Neutrophil (primary cell): ENCODE measurements around the gene CTCFL.

Source experiments
- H3K27ac ChIP-seq: fragments of 200-600 bp; sonication (generic); 2 replicates; pipeline ENCODE4 v1.5.1; 2016; ENCODE audit warnings: mild to moderate bottlenecking, moderate library complexity
- H3K27me3 ChIP-seq: fragments of 200-600 bp; sonication (generic); 2 replicates; pipeline ENCODE4 v1.6.0; 2016; ENCODE audit warnings: mild to moderate bottlenecking
- H3K36me3 ChIP-seq: fragments of 200-600 bp; sonication (generic); 2 replicates; pipeline ENCODE4 v1.5.1; 2017
- H3K4me1 ChIP-seq, 2 experiments: fragments of 200-600 bp in 1 of 2; sonication (generic) in 1 of 2; 1 replicate in 1 of 2; 2 replicates in 1 of 2; pipeline versions ENCODE4 v1.5.1 to v1.6.1; 2013 to 2016; ENCODE audit warnings: low read depth in 1 of 2, low read length in 1 of 2, mild to moderate bottlenecking in 1 of 2, moderate library complexity in 1 of 2; ENCODE audit not compliant: control insufficient read depth in 1 of 2, insufficient read depth in 1 of 2
- H3K4me3 ChIP-seq, 2 experiments: fragments of 200-600 bp in 1 of 2; sonication (generic) in 1 of 2; 1 replicate in 1 of 2; 2 replicates in 1 of 2; pipeline ENCODE4 v1.5.1; 2013 to 2016; ENCODE audit warnings: low read depth in 1 of 2, low read length in 1 of 2, mild to moderate bottlenecking in 1 of 2, moderate library complexity in 1 of 2
- H3K9me3 ChIP-seq: fragments of 200-600 bp; sonication (generic); 2 replicates; pipeline ENCODE4 v1.5.1; 2016
- CTCF ChIP-seq: fragments of 200-600 bp; sonication (generic); IDR thresholded peaks from 2 replicates; pipeline ENCODE4 v1.5.1; 2016; ENCODE audit warnings: antibody characterized with exemption

Gene CTCFL

DNA sequence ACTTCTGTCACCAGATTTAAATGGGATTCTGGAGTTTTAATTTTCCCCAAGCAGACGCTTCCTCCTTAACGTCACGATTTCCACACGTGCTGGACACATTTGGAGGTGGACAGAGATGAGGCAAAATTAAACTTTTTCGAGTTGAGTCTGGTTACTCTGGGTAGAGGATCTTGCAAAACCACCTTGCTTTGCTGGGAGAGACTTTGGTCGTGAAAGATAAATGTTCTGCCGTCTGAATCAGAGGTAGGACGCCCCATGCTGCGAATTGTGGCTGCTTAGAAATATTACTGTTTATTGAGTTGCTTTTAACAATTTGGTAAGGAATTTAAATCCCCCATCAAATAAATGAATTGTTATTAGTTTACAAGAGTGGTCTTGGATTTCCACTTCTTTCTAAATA is 46.8 kb downstream of the CTCFL start:
- Histone ChIP-seq H3K4me3 (no peak overlapping the region), H3K27me3 (no peaks in the 10 kb centered on the region), H3K36me3 (no peaks in the 10 kb centered on the region), H3K4me1 (peaks cover 87 to 93% of the 10 kb centered on the region in 2 experiments), H3K9me3 (no peaks in the 10 kb centered on the region), H3K27ac (no peak overlapping the region)
- no peak for TF ChIP-seq CTCF

- Histone ChIP-seq H3K27me3 (no peaks in the 10 kb centered on the region), H3K27ac (peak overlapping the region; percentile 80), H3K4me3 (no peak overlapping the region), H3K9me3 (no peaks in the 10 kb centered on the region), H3K4me1 (peaks cover 88 to 93% of the 10 kb centered on the region in 2 experiments), H3K36me3 (no peaks in the 10 kb centered on the region)
- no peak for TF ChIP-seq CTCF
These were observed 48.1 kb downstream of the CTCFL start for GRCh38 chr20:57476641-57477461.

GRCh38 chr20:57476084-57476526 is 48.8 kb downstream of the CTCFL start:
- Histone ChIP-seq H3K27me3 (no peaks in the 10 kb centered on the region), H3K4me1 (peaks cover 88 to 93% of the 10 kb centered on the region in 2 experiments)

GRCh38 chr20:57475388-57476083 is 49.4 kb downstream of the CTCFL start:
- H3K27me3 ChIP-seq, result no peaks in the 10 kb centered on the region
- H3K4me1 ChIP-seq, result peaks cover 88 to 93% of the 10 kb centered on the region in 2 experiments

More at GRCh38 chr20:57476084-57476526, 48.8 kb downstream of the CTCFL start:
- H3K9me3 ChIP-seq, result no peaks in the 10 kb centered on the region
- no peaks in the 10 kb centered on the region for H3K36me3 ChIP-seq
- TF ChIP-seq CTCF, result no peak
- no peak overlapping the region for H3K4me3 ChIP-seq
- H3K27ac ChIP-seq, result peak overlapping the region; percentile 80

DNA sequence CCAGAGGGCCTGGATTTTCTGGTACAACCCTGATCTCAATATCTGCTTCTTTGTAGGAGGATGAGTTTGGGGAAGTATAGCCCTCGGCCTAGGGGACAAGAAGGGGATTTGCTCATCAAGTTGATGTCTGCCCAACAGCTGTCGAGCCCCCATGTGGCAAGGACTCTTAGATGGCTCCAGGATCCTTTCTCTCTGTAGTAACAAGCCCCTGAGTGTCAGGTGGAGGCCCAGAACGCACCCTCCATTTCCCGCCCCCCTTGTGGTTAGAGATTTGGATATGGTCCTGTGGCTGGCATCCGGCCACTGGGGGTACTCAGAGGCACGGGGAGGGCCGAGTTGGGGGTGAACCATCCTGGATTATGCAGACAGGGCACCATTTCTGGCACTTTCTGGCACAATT is 50.1 kb downstream of the CTCFL start:
- peaks cover 90 to 95% of the 10 kb centered on the region in 2 experiments for H3K4me1 ChIP-seq
- H3K27ac ChIP-seq, result peak overlapping the region; percentile 80
- H3K4me3 ChIP-seq, result no peak overlapping the region
- H3K27me3 ChIP-seq, result no peaks in the 10 kb centered on the region
- no peak for TF ChIP-seq CTCF
- H3K36me3 ChIP-seq, result no peaks in the 10 kb centered on the region
- H3K9me3 ChIP-seq, result no peaks in the 10 kb centered on the region

More at GRCh38 chr20:57475388-57476083, 49.4 kb downstream of the CTCFL start:
- Histone ChIP-seq H3K36me3 (no peaks in the 10 kb centered on the region), H3K9me3 (no peaks in the 10 kb centered on the region), H3K4me3 (no peak overlapping the region), H3K27ac (peak overlapping the region; percentile 80)
- no peak for TF ChIP-seq CTCF
